GM12892 (cell line): ENCODE data around the gene ANKRD13D.
"Not testable (repeated sequence)": the region's sequence is repeated elsewhere in the genome, so short reads cannot be mapped to it uniquely, and the experiment has no call there.

Experiments
- DNase-seq: peaks from one replicate; pipeline ENCODE4 v3.0.0; 2011; ENCODE audit not compliant: insufficient read length
- FAIRE-seq: peaks from 2 replicates; lab custom pipeline; 2011; peaks lifted over from hg19 to GRCh38; lab: Jason Lieb, UNC
- POLR2A ChIP-seq: IDR thresholded peaks from 2 replicates; pipeline ENCODE4 v1.6.1; 2011; ENCODE audit warnings: low read depth, low read length, control low read depth
- POLR2AphosphoS5 ChIP-seq: IDR thresholded peaks from 2 replicates; pipeline ENCODE4 v1.6.1; 2011; ENCODE audit warnings: low read depth, low read length, control low read depth
- TAF1 ChIP-seq: IDR thresholded peaks from 2 replicates; pipeline ENCODE4 v1.6.1; 2011; ENCODE audit warnings: low read depth, mild to moderate bottlenecking, control low read depth, low read length, borderline replicate concordance

The ANKRD13D gene

GRCh38 chr11:67252831-67253239 lies 36.3 kb upstream of the ANKRD13D start:
- FAIRE-seq (no peak), DNase-seq (no peak)
- no peak for TF ChIP-seq TAF1
- TF ChIP-seq POLR2A = peak; percentile 48; the same call in 1 of the 2 replicates

- FAIRE-seq (no peak), DNase-seq (no peak)
- no peak; the same call in 1 of the 2 replicates for TF ChIP-seq POLR2A
- TF ChIP-seq POLR2AphosphoS5 = peak; percentile 5; the same call in 1 of the 2 replicates
- no peak for TF ChIP-seq TAF1
Measured at GRCh38 chr11:67253872-67254624, 35.1 kb upstream of the ANKRD13D start.

GRCh38 chr11:67254798-67255197 lies 34.3 kb upstream of the ANKRD13D start:
- no peak for FAIRE-seq
- DNase-seq = no peak
- TF ChIP-seq POLR2AphosphoS5 (no peak), TAF1 (no peak), POLR2A (no peak)

GRCh38 chr11:67255353-67255752 lies 33.8 kb upstream of the ANKRD13D start:
- TF ChIP-seq TAF1 = no peak
- no peak; the same call in 1 of the 2 replicates for TF ChIP-seq POLR2AphosphoS5
- TF ChIP-seq POLR2A = no peak
- DNase-seq = no peak
- FAIRE-seq = no peak

- TF ChIP-seq POLR2AphosphoS5 = no peak; the same call in 1 of the 2 replicates
- TF ChIP-seq TAF1 = no peak
- TF ChIP-seq POLR2A = no peak
- no peak for FAIRE-seq
- no peak for DNase-seq
Measured at GRCh38 chr11:67255864-67256263, 33.2 kb upstream of the ANKRD13D start.

GRCh38 chr11:67256477-67257135 lies 32.5 kb upstream of the ANKRD13D start:
- TF ChIP-seq POLR2A = 0 out of 2 replicates have a peak, but pooled peaks have one; percentile 12
- no peak for TF ChIP-seq TAF1
- peak; percentile 49; the same call in 1 of the 2 replicates for TF ChIP-seq POLR2AphosphoS5
- DNase-seq = no peak
- FAIRE-seq = no peak

- FAIRE-seq (no peak), DNase-seq (no peak)
- TF ChIP-seq POLR2AphosphoS5 (no peak), TAF1 (no peak), POLR2A (no peak)
Measured at GRCh38 chr11:67260406-67260805, 28.7 kb upstream of the ANKRD13D start.

GRCh38 chr11:67260885-67261639 lies 28.0 kb upstream of the ANKRD13D start:
- DNase-seq, FAIRE-seq: not testable (repeated sequence)

GRCh38 chr11:67261640-67261945 lies 27.5 kb upstream of the ANKRD13D start:
- DNase-seq = no peak
- FAIRE-seq = no peak
- TF ChIP-seq POLR2A (no peak), TAF1 (no peak), POLR2AphosphoS5 (no peak)

- no peak for DNase-seq
- TF ChIP-seq POLR2A (no peak), POLR2AphosphoS5 (no peak), TAF1 (no peak)
- no peak for FAIRE-seq
Measured at GRCh38 chr11:67261946-67262681, 27.0 kb upstream of the ANKRD13D start.
